ENCODE data around the gene DBN1. TPM values are rescaled to one million over a fixed set of nuclear protein-coding genes. Genes with fewer than 3 reads are reported as not detected.
A peak's percentile ranks its signal among the peaks of the same experiment; 100 is the strongest.

DBN1 gene
- total RNA-seq, 2 donors from 2014 or later = 322 to 383 TPM

GRCh38 chr5:177490992-177491391, 17.6 kb upstream of the DBN1 start:
- H3K27me3 Mint-ChIP-seq (ENCODE audit: insufficient read depth) = no peaks in the 10 kb centered on the region
- H3K4me1 ChIP-seq (ENCODE audit: control insufficient read depth, insufficient read depth, low read length) = peaks cover 17% of the 10 kb centered on the region
- H3K9ac ChIP-seq (ENCODE audit: extremely low read depth, low read length, poor library complexity, severe bottlenecking) = no peak overlapping the region
- 95% methylated on average over 16 of the region's 16 CpGs; no CpG with 5 or more reads in 1 of the 2 experiments for WGBS, 2 experiments (ENCODE audit: insufficient coverage in 1 of 2, insufficient read length in 1 of 2)
- no peaks in the 10 kb centered on the region for H3K9me3 Mint-ChIP-seq
- DNase-seq = no peak
- TF ChIP-seq CTCF (conservative IDR thresholded peaks at IDR 0.05) = no peak
- H3K4me3 Mint-ChIP-seq = peak overlapping the region; percentile 22
- H3K27ac Mint-ChIP-seq = peak overlapping the region; percentile 82
- no peaks in the 10 kb centered on the region for H3K9me3 ChIP-seq (ENCODE audit: control insufficient read depth, low read length)
- H3K27ac ChIP-seq (ENCODE audit: low read depth, low read length) = peak overlapping the region; percentile 77
- no peak overlapping the region for H3K4me3 ChIP-seq (ENCODE audit: low read length)
- H3K27me3 ChIP-seq (ENCODE audit: control insufficient read depth, insufficient read depth, low read length, poor library complexity, severe bottlenecking) = no peaks in the 10 kb centered on the region
- H3K36me3 ChIP-seq (ENCODE audit: control insufficient read depth, insufficient read depth, low read length) = peaks cover 86% of the 10 kb centered on the region
- H3K4me1 Mint-ChIP-seq = peaks cover 14% of the 10 kb centered on the region
- peaks cover 62% of the 10 kb centered on the region for H3K36me3 Mint-ChIP-seq (ENCODE audit: low read depth)

- no peak for TF ChIP-seq CTCF (conservative IDR thresholded peaks at IDR 0.05)
- Mint-ChIP-seq H3K36me3 (ENCODE audit: low read depth) (peaks cover 62% of the 10 kb centered on the region), H3K4me3 (no peak overlapping the region), H3K27ac (no peak overlapping the region), H3K27me3 (ENCODE audit: insufficient read depth) (no peaks in the 10 kb centered on the region), H3K9me3 (no peaks in the 10 kb centered on the region), H3K4me1 (peaks cover 10% of the 10 kb centered on the region)
- Histone ChIP-seq H3K27ac (ENCODE audit: low read depth, low read length) (no peak overlapping the region), H3K4me3 (ENCODE audit: low read length) (no peak overlapping the region), H3K4me1 (ENCODE audit: control insufficient read depth, insufficient read depth, low read length) (peaks cover 13% of the 10 kb centered on the region), H3K9me3 (ENCODE audit: control insufficient read depth, low read length) (no peaks in the 10 kb centered on the region), H3K36me3 (ENCODE audit: control insufficient read depth, insufficient read depth, low read length) (peaks cover 87% of the 10 kb centered on the region), H3K9ac (ENCODE audit: extremely low read depth, low read length, poor library complexity, severe bottlenecking) (no peak overlapping the region), H3K27me3 (ENCODE audit: control insufficient read depth, insufficient read depth, low read length, poor library complexity, severe bottlenecking) (no peaks in the 10 kb centered on the region)
- WGBS, 2 experiments (ENCODE audit: insufficient coverage in 1 of 2, insufficient read length in 1 of 2) = 95 to 97% methylated on average over 13 to 15 of the region's 15 CpGs
- no peak for DNase-seq
Observed at GRCh38 chr5:177490311-177490991, 17.0 kb upstream of the DBN1 start.

- Mint-ChIP-seq H3K27ac (no peak overlapping the region), H3K4me3 (no peak overlapping the region), H3K27me3 (ENCODE audit: insufficient read depth) (no peaks in the 10 kb centered on the region), H3K36me3 (ENCODE audit: low read depth) (peaks cover 74% of the 10 kb centered on the region), H3K4me1 (peaks cover 10% of the 10 kb centered on the region), H3K9me3 (no peaks in the 10 kb centered on the region)
- Histone ChIP-seq H3K27me3 (ENCODE audit: control insufficient read depth, insufficient read depth, low read length, poor library complexity, severe bottlenecking) (no peaks in the 10 kb centered on the region), H3K9me3 (ENCODE audit: control insufficient read depth, low read length) (no peaks in the 10 kb centered on the region), H3K27ac (ENCODE audit: low read depth, low read length) (no peak overlapping the region), H3K9ac (ENCODE audit: extremely low read depth, low read length, poor library complexity, severe bottlenecking) (no peak overlapping the region), H3K36me3 (ENCODE audit: control insufficient read depth, insufficient read depth, low read length) (peaks cover 88% of the 10 kb centered on the region), H3K4me1 (ENCODE audit: control insufficient read depth, insufficient read depth, low read length) (peaks cover 7% of the 10 kb centered on the region), H3K4me3 (ENCODE audit: low read length) (no peak overlapping the region)
- 84 to 95% methylated on average over 18 to 26 of the region's 26 CpGs for WGBS, 2 experiments (ENCODE audit: insufficient coverage in 1 of 2, insufficient read length in 1 of 2)
- TF ChIP-seq CTCF (conservative IDR thresholded peaks at IDR 0.05) = peak; percentile 44
- peak; percentile 80 for DNase-seq
Observed at GRCh38 chr5:177489119-177489716, 15.8 kb upstream of the DBN1 start.
